Breast epithelium (tissue), 4 donors: ENCODE data around the gene ABTB1. TPM values are rescaled to one million over a fixed set of nuclear protein-coding genes. Genes with fewer than 3 reads are reported as not detected.
A peak's percentile ranks its signal among the peaks of the same experiment; 100 is the strongest.
"Not testable (repeated sequence)": the region's sequence is repeated elsewhere in the genome, so short reads cannot be mapped to it uniquely, and the experiment has no call there.

ENCODE experiments used
- DNase-seq, 2 donors: peaks; one replicate each; pipeline ENCODE4 v3.0.0-alpha.2; 2019; ENCODE audit warnings: low spot score in 2 of 2
- H3K27ac ChIP-seq, 2 donors: fragments of 200-600 bp; sonication (generic) in 1 of 2; one replicate each; pipeline ENCODE4 v1.5.1; 2016 to 2019; ENCODE audit warnings: mild to moderate bottlenecking in 1 of 2
- H3K27me3 ChIP-seq, 2 donors: fragments of 200-600 bp; sonication (generic) in 1 of 2; one replicate each; pipeline versions ENCODE4 v1.5.1 to v1.6.0; 2017 to 2019; ENCODE audit warnings: control low read depth in 1 of 2, mild to moderate bottlenecking in 1 of 2
- H3K36me3 ChIP-seq: fragments of 200-600 bp; one replicate; pipeline ENCODE4 v1.5.1; 2019
- H3K4me1 ChIP-seq, 2 donors: fragments of 200-600 bp; sonication (generic); one replicate each; pipeline ENCODE4 v1.5.1; 2016 to 2019; ENCODE audit warnings: control low read depth in 1 of 2
- H3K4me3 ChIP-seq, 3 donors: fragments of 200-600 bp; sonication (generic); 1 replicate in 2 of 3; 2 replicates in 1 of 3; pipeline ENCODE4 v1.5.1; 2016 to 2019; ENCODE audit warnings: mild to moderate bottlenecking in 3 of 3, moderate library complexity in 2 of 3
- H3K9me3 ChIP-seq, 2 donors: fragments of 200-600 bp; sonication (generic) in 1 of 2; one replicate each; pipeline ENCODE4 v1.5.1; 2016 to 2019; ENCODE audit warnings: control low read depth in 1 of 2
- POLR2A ChIP-seq: fragments of 450-650 bp; IDR thresholded peaks from one replicate; pipeline ENCODE4 v1.6.1; 2016; ENCODE audit warnings: antibody characterized with exemption, mild to moderate bottlenecking, moderate library complexity
- POLR2AphosphoS5 ChIP-seq, 3 donors: sonication (generic); formaldehyde crosslinking; IDR thresholded peaks; one replicate each; pipeline ENCODE4 v1.6.1; 2017; ENCODE audit warnings: antibody characterized with exemption in 3 of 3
- intact Hi-C: fragments of 100-400 bp; cut with DNase I; formaldehyde crosslinking; loops from one replicate; pipeline ENCODE4 v1.15.1; 2023; ENCODE audit warnings: low total_unique reads
- total RNA-seq, 3 donors: library from RNA; depleted of rRNA; stranded (reverse); fragments of >200 nt; gene quantifications; one replicate each; pipeline ENCODE4 v1.1.0, GENCODE V29; 2016
- TF ChIP-seq, protein P1 (sequence below), 3 donors: fragments of 450-650 bp; IDR thresholded peaks; one replicate each; pipeline ENCODE4 v1.5.1; 2016 to 2017; ENCODE audit warnings: antibody characterized with exemption in 3 of 3, mild to moderate bottlenecking in 3 of 3, moderate library complexity in 3 of 3

ABTB1 gene
- total RNA-seq, 3 donors from 2014 or later, result 32.0 to 43.6 (median 40.2) TPM

DNA sequence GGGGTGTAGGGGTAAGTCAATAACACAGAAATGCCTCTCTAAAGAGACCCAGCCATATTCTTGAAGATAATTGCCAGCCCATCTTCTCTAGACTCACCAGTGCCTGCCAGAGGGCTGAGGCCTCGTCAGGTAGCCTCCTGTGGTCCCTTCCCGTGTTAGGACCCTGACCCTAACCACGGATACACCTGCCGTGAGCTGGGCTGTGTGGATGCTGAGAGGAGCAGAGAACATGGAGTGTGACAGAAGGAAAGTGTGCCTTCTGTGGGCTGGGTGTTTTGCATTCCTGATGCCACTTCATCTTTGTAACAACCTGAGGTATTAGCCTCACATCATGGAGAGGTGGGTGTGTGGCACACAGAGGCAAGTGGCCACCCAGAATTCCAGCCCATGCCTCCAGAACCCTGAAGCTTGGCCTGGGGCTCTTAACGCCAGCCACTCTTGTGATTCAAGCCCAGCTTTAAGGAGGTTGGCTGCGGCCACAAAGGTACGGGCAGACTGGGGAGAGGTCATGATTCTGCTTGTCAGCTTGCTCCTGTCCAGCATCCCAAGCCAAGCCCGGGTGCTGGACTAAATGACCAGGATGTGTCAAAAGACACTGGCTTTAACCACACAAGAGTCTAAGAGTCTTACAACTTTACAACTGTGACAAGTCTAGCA lies 21.1 kb upstream of the ABTB1 start:
- Histone ChIP-seq H3K4me3 (no peak overlapping the region), H3K27me3 (no peaks in the 10 kb centered on the region), H3K27ac (no peak overlapping the region), H3K36me3 (no peaks in the 10 kb centered on the region), H3K9me3 (no peaks in the 10 kb centered on the region), H3K4me1 (no peaks in the 10 kb centered on the region)
- TF ChIP-seq POLR2A (no peak), POLR2AphosphoS5 (IDR thresholded peaks at IDR 0.05) (no peak)
- TF ChIP-seq, protein P1, sequence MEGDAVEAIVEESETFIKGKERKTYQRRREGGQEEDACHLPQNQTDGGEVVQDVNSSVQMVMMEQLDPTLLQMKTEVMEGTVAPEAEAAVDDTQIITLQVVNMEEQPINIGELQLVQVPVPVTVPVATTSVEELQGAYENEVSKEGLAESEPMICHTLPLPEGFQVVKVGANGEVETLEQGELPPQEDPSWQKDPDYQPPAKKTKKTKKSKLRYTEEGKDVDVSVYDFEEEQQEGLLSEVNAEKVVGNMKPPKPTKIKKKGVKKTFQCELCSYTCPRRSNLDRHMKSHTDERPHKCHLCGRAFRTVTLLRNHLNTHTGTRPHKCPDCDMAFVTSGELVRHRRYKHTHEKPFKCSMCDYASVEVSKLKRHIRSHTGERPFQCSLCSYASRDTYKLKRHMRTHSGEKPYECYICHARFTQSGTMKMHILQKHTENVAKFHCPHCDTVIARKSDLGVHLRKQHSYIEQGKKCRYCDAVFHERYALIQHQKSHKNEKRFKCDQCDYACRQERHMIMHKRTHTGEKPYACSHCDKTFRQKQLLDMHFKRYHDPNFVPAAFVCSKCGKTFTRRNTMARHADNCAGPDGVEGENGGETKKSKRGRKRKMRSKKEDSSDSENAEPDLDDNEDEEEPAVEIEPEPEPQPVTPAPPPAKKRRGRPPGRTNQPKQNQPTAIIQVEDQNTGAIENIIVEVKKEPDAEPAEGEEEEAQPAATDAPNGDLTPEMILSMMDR (IDR thresholded peaks at IDR 0.05), result no peak
- intact Hi-C loops, result no loop called here
- no peak for DNase-seq

DNA sequence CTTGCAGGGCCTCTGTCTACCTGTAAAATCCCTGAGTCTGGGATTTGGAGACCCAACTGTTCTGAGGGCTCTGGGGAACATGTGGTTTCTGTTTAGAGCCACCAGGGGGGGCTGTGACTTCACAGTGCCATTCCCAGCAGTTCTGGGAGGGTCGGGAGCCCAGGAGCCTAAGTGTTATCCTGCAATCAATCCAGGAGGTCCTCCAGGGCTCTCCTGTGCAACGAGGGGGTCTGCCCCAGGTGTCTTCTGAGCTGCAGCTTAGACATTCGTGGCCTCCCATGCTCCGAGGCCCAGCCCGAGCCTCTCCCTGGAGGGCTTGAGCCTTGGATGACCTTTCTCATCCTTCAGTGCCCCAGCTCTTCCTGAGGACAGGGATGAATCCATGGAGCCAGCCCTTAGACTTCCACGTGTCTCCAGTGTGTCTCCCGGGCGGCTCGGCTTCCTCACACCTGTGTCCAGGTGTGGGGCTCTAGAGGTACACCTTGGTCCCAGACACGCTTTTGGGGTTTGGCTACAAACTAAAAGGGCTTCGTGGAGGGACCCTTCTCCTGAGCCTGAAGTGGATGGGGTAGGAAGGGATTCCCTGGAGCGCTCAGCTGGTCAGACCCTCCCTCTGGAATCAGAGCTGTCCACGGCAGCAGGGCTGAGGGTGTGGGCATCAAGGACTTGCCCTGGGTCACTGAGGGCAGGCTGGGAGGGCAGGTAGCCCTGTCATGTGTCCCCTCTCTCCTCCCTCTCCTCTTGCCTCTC lies 20.3 kb upstream of the ABTB1 start:
- Histone ChIP-seq H3K9me3 (no peaks in the 10 kb centered on the region), H3K4me1 (no peaks in the 10 kb centered on the region), H3K36me3 (no peaks in the 10 kb centered on the region), H3K4me3 (no peak overlapping the region), H3K27me3 (no peaks in the 10 kb centered on the region), H3K27ac (no peak overlapping the region)
- DNase-seq, result no peak
- TF ChIP-seq, protein P1 (IDR thresholded peaks at IDR 0.05), result peak; percentile 66 to 83 (median 68)
- no peak for TF ChIP-seq POLR2A
- intact Hi-C loops, result no loop called here

DNA sequence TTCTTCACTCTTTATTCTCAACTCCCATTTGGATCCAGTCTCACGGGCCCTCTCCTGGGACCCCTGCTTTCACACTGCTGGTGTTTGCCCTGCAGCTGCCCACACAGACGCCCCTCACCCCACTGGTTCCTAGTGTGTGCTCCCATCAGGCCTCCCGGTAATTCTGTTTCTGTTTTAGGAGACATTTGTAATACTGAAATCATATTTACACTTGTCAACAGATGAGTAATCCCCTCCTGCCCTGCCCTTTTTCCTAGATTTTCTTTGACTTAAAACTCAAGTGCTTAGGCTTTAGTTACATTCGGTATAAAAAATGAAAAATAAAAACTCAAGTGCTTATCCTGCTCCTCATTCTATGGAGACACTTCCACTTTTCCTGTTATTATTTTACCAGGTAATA lies 18.4 kb upstream of the ABTB1 start:
- Histone ChIP-seq H3K4me3 (no peak overlapping the region), H3K9me3 (no peaks in the 10 kb centered on the region), H3K27me3 (no peaks in the 10 kb centered on the region), H3K4me1 (no peaks in the 10 kb centered on the region), H3K27ac (no peak overlapping the region), H3K36me3 (no peaks in the 10 kb centered on the region)
- no peak for TF ChIP-seq POLR2AphosphoS5 (IDR thresholded peaks at IDR 0.05)
- TF ChIP-seq POLR2A, result no peak
- TF ChIP-seq, protein P1 (IDR thresholded peaks at IDR 0.05), result no peak
- intact Hi-C loops, result no loop called here
- DNase-seq, result no peak

DNA sequence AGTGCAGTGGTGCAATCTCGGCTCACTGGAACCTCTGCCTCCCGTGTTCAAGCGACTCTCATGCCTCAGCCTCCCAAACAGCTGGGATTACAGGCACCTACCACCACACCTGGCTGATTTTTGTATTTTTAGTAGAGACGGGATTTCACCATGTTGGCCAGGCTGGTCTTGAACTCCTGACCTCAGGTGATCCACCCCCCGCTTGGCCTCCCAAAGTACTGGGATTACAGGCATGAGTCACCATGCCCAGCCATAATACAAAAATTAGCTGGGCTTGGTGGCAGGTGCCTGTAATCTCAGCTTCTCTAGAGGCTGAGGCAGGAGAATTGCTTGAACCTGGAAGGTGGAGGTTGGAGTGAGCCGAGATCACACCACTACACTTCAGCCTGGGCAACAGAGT lies 17.8 kb upstream of the ABTB1 start:
- H3K36me3 ChIP-seq, H3K9me3 ChIP-seq, H3K4me3 ChIP-seq, H3K27me3 ChIP-seq, intact Hi-C loops, DNase-seq, H3K4me1 ChIP-seq, H3K27ac ChIP-seq: not testable (repeated sequence)

DNA sequence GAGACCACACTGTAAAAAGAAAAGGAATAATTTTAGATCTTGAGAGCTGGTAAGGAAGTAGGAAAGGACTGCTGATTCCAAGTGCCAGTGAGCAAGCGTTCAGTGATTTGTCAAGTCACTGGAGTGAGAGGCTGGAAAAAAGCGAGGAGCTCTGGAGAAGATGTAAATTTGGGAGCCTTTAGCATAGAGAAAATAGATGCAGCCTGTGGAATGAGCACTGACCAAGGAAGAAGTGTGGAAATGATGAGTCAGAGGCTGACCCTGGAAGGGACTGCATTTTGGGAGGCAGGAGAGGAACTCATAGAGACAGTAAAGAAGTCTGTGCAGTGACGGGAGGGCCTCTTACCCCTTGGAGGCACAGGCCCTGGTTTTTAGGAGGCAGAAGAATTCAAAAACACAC lies 17.1 kb upstream of the ABTB1 start:
- Histone ChIP-seq H3K36me3 (no peaks in the 10 kb centered on the region), H3K27me3 (no peaks in the 10 kb centered on the region), H3K27ac (no peak overlapping the region), H3K4me1 (no peaks in the 10 kb centered on the region), H3K9me3 (no peaks in the 10 kb centered on the region), H3K4me3 (no peak overlapping the region)
- DNase-seq, result no peak
- intact Hi-C loops, result no loop called here
- TF ChIP-seq POLR2A (no peak), POLR2AphosphoS5 (IDR thresholded peaks at IDR 0.05) (no peak)
- TF ChIP-seq, protein P1 (IDR thresholded peaks at IDR 0.05), result no peak
